GM19239 (cell line): ENCODE measurements around the gene LRRK1.
"Not testable (repeated sequence)": the region's sequence is repeated elsewhere in the genome, so short reads cannot be mapped to it uniquely, and the experiment has no call there.

Experiments used
- DNase-seq: peaks from one replicate; pipeline ENCODE4 v3.0.0; 2011; ENCODE audit warnings: low spot score; ENCODE audit not compliant: insufficient read length
- FAIRE-seq: peaks from 2 replicates; lab custom pipeline; 2011; peaks lifted over from hg19 to GRCh38; lab: Jason Lieb, UNC

The LRRK1 gene

GRCh38 chr15:101063891-101064794, 145.0 kb downstream of the LRRK1 start:
- DNase-seq (no peak), FAIRE-seq (no peak)

GRCh38 chr15:101064795-101065569, 145.8 kb downstream of the LRRK1 start:
- DNase-seq (no peak), FAIRE-seq (no peak)

GRCh38 chr15:101065570-101066221, 146.5 kb downstream of the LRRK1 start:
- no peak for DNase-seq
- FAIRE-seq, result no peak

- FAIRE-seq (no peak), DNase-seq (no peak)
Observed at GRCh38 chr15:101066501-101067408, 147.6 kb downstream of the LRRK1 start.

- DNase-seq (no peak), FAIRE-seq (no peak)
Observed at GRCh38 chr15:101067660-101068522, 148.7 kb downstream of the LRRK1 start.

- DNase-seq (no peak), FAIRE-seq (no peak)
Observed at GRCh38 chr15:101068523-101068960, 149.4 kb downstream of the LRRK1 start.

- FAIRE-seq (no peak), DNase-seq (no peak)
Observed at GRCh38 chr15:101068961-101069653, 149.9 kb downstream of the LRRK1 start.

- DNase-seq (no peak), FAIRE-seq (no peak)
Observed at GRCh38 chr15:101069654-101069973, 150.5 kb downstream of the LRRK1 start.

GRCh38 chr15:101070024-101070423, 150.9 kb downstream of the LRRK1 start:
- FAIRE-seq (no peak), DNase-seq (no peak)

- no peak for DNase-seq
- no peak for FAIRE-seq
Observed at GRCh38 chr15:101070502-101071273, 151.5 kb downstream of the LRRK1 start.

- no peak for DNase-seq
- no peak for FAIRE-seq
Observed at GRCh38 chr15:101071651-101072050, 152.5 kb downstream of the LRRK1 start.

GRCh38 chr15:101072235-101072634, 153.1 kb downstream of the LRRK1 start:
- not testable (repeated sequence) for DNase-seq, FAIRE-seq

- FAIRE-seq, DNase-seq: not testable (repeated sequence)
Observed at GRCh38 chr15:101077806-101078668, 158.9 kb downstream of the LRRK1 start.

- DNase-seq (no peak), FAIRE-seq (no peak)
Observed at GRCh38 chr15:101078669-101079323, 159.6 kb downstream of the LRRK1 start.

- DNase-seq (no peak), FAIRE-seq (no peak)
Observed at GRCh38 chr15:101081900-101082299, 162.7 kb downstream of the LRRK1 start.
